Testis (tissue), 3 donors: ENCODE measurements around the gene IL31RA. TPM values are rescaled to one million over a fixed set of nuclear protein-coding genes. Genes with fewer than 3 reads are reported as not detected.

Experiments
- DNase-seq: peaks from one replicate; pipeline ENCODE4 v3.0.0-alpha.2; 2019
- H3K27ac ChIP-seq, 2 donors: fragments of 200-600 bp; sonication (generic); one replicate each; pipeline ENCODE4 v1.5.1; 2019
- H3K27me3 ChIP-seq: fragments of 200-600 bp; sonication (generic); one replicate; pipeline ENCODE4 v1.5.1; 2019
- H3K36me3 ChIP-seq: fragments of 200-600 bp; sonication (generic); one replicate; pipeline ENCODE4 v1.5.1; 2017; ENCODE audit warnings: low read depth; ENCODE audit errors: missing control alignments
- H3K4me1 ChIP-seq: fragments of 200-600 bp; sonication (generic); one replicate; pipeline ENCODE4 v1.5.1; 2019
- H3K4me3 ChIP-seq, 2 donors: fragments of 200-600 bp; sonication (generic); one replicate each; pipeline ENCODE4 v1.5.1; 2017 to 2019
- H3K9me3 ChIP-seq: fragments of 200-600 bp; sonication (generic); one replicate; pipeline ENCODE4 v1.5.1; 2017
- CTCF ChIP-seq, 3 experiments: fragments of 450-650 bp in 2 of 3; fragments of 200-600 bp in 1 of 3; sonication (generic) in 1 of 3; IDR thresholded peaks; one replicate each; pipeline ENCODE4 v1.5.1; 2016 to 2019; ENCODE audit warnings: antibody characterized with exemption in 3 of 3, mild to moderate bottlenecking in 2 of 3, moderate library complexity in 1 of 3
- POLR2A ChIP-seq: fragments of 450-650 bp; IDR thresholded peaks from one replicate; pipeline ENCODE4 v1.6.1; 2017; ENCODE audit warnings: antibody characterized with exemption, mild to moderate bottlenecking, moderate library complexity
- WGBS, 2 donors: methylation state at CpG; one replicate each; pipeline ENCODE4 v1.1.5; 2018; 5-methylcytosine and 5-hydroxymethylcytosine counted together
- intact Hi-C: fragments of 100-400 bp; cut with DNase I; formaldehyde crosslinking; loops from one replicate; pipeline ENCODE4 v1.15.1; 2023; ENCODE audit warnings: low total_unique reads
- polyA plus RNA-seq: library from polyadenylated mRNA; stranded (reverse); fragments of 350-450 nt; fragmentation: Illumina TruSeq; extraction: RNeasy Lipid Tissue Mini Kit (QIAGEN cat#74804); gene quantifications from one replicate; pipeline ENCODE4 v1.2.3, GENCODE V29; 2014; ENCODE audit warnings: low read depth, low replicate concordance; ENCODE audit not compliant: insufficient read depth
- total RNA-seq, 2 donors: library from RNA; depleted of rRNA; stranded (reverse); fragments of >200 nt; gene quantifications; one replicate each; pipeline ENCODE4 v1.2.3, GENCODE V29; 2016

The IL31RA gene
- total and polyA plus RNA-seq, 3 donors from 2014 or later = 2.7 to 3.9 (median 3.1) TPM

DNA sequence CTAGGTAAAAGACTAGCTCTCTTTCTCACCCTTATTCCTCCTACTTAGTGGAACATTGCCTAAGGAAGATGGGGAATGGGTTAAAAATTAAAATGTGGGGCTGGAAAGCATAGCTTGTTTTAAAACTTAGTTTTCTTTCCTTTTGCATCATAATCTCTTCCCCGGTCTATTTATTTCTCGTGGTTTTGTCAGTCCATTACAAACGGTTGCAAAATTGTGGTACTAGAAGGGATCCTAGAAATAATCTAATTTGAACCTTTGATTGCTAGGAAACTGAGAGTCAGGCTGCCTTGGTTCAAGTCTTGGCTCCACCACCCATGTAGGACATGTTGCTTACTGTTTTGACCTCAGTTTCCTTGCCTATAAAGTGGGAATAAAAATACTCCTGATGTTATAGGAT is 1.3 kb downstream of the IL31RA start:
- Histone ChIP-seq H3K4me1 (no peaks in the 10 kb centered on the region), H3K36me3 (no peaks in the 10 kb centered on the region), H3K27ac (no peak overlapping the region), H3K27me3 (no peaks in the 10 kb centered on the region), H3K9me3 (no peaks in the 10 kb centered on the region), H3K4me3 (no peak overlapping the region)
- TF ChIP-seq POLR2A (no peak), CTCF (IDR thresholded peaks at IDR 0.05) (no peak)
- intact Hi-C loops = no loop called here
- no peak for DNase-seq
- WGBS, 2 donors = 72 to 80% methylated on average over 3 of the region's 3 CpGs

GRCh38 chr5:55853041-55853670 is 2.0 kb downstream of the IL31RA start:
- TF ChIP-seq POLR2A = no peak
- TF ChIP-seq CTCF (IDR thresholded peaks at IDR 0.05) = no peak
- Histone ChIP-seq H3K9me3 (no peaks in the 10 kb centered on the region), H3K27ac (no peak overlapping the region), H3K4me3 (no peak overlapping the region), H3K27me3 (no peaks in the 10 kb centered on the region), H3K36me3 (no peaks in the 10 kb centered on the region), H3K4me1 (no peaks in the 10 kb centered on the region)
- intact Hi-C loops = no loop called here
- WGBS, 2 donors = 63 to 70% methylated on average over 3 of the region's 3 CpGs
- no peak for DNase-seq

GRCh38 chr5:55853818-55854217 is 2.7 kb downstream of the IL31RA start:
- intact Hi-C loops = no loop called here

DNA sequence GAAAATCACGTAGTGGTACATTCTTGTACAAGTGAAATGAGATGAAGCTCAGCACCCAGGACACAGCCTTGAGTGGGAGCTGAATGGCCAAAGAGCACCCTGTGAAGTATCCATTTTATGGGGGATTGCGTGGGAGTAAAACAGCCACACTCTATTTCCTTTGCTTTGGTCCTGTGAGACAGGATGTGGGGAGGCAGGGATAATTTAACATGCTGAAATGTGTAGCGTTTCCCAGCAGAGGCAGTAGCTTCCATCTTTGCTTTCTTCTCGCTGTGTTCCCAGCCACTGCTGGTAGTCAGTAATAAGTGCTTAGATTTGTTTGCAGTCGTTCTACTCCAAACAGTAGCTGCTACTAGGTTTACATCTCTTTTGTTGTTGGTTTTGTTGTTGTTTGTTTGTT is 4.4 kb downstream of the IL31RA start:
- H3K9me3 ChIP-seq = no peaks in the 10 kb centered on the region
- DNase-seq = no peak
- H3K27ac ChIP-seq = no peak overlapping the region
- WGBS, 2 donors = 61 to 63% methylated on average over 5 of the region's 5 CpGs
- no peaks in the 10 kb centered on the region for H3K4me1 ChIP-seq
- H3K36me3 ChIP-seq = no peaks in the 10 kb centered on the region
- intact Hi-C loops = no loop called here
- no peak overlapping the region for H3K4me3 ChIP-seq
- H3K27me3 ChIP-seq = no peaks in the 10 kb centered on the region
- TF ChIP-seq POLR2A (no peak), CTCF (IDR thresholded peaks at IDR 0.05) (no peak)

More at GRCh38 chr5:55853818-55854217, 2.7 kb downstream of the IL31RA start:
- no peak overlapping the region for H3K27ac ChIP-seq
- H3K36me3 ChIP-seq = no peaks in the 10 kb centered on the region
- 26 to 37% methylated on average over 3 of the region's 3 CpGs for WGBS, 2 donors
- no peaks in the 10 kb centered on the region for H3K4me1 ChIP-seq
- H3K9me3 ChIP-seq = no peaks in the 10 kb centered on the region
- H3K27me3 ChIP-seq = no peaks in the 10 kb centered on the region
- no peak for TF ChIP-seq CTCF (IDR thresholded peaks at IDR 0.05)
- TF ChIP-seq POLR2A = no peak
- DNase-seq = no peak
- no peak overlapping the region for H3K4me3 ChIP-seq
